K562 (cell line): ENCODE measurements around the gene HSD17B8. TPM values are rescaled to one million over a fixed set of nuclear protein-coding genes. Genes with fewer than 3 reads are reported as not detected.

Experiments
- FOSL1 ChIP-seq: fragments of 200-800 bp; sonication (Bioruptor generic); conservative IDR thresholded peaks from 2 replicates; pipeline ENCODE4 v1.6.1; 2016; ENCODE audit warnings: missing genetic modification characterization, missing compliant biosample characterization
- HDAC6 ChIP-seq: IDR thresholded peaks from 2 replicates; pipeline ENCODE4 v1.6.1; 2012; ENCODE audit warnings: low read depth, mild to moderate bottlenecking, control low read depth, inconsistent platforms, low read length, moderate library complexity
- ILF3 ChIP-seq: fragments of 450-650 bp; IDR thresholded peaks from 2 replicates; pipeline ENCODE4 v1.6.1; 2018; ENCODE audit warnings: antibody characterized with exemption, mild to moderate bottlenecking, moderate library complexity, borderline replicate concordance
- MAFK ChIP-seq: IDR thresholded peaks from 2 replicates; pipeline ENCODE4 v1.6.1; 2011; ENCODE audit warnings: low read length, improper control_type of control experiment
- SREBF2 ChIP-seq: sonication (generic); formaldehyde crosslinking; IDR thresholded peaks from 2 replicates; pipeline ENCODE4 v1.4.0; 2020; ENCODE audit warnings: mild to moderate bottlenecking, missing genetic modification reagents
- TAF1 ChIP-seq: IDR thresholded peaks from 2 replicates; pipeline ENCODE4 v1.6.1; 2011; ENCODE audit warnings: mild to moderate bottlenecking, low read length, moderate library complexity; ENCODE audit not compliant: insufficient read depth, control insufficient read depth, severe bottlenecking; ENCODE audit errors: extremely low read depth
- ZFP36 ChIP-seq: fragments of 150-350 bp; IDR thresholded peaks from 2 replicates; pipeline ENCODE4 v1.6.1; 2018; ENCODE audit warnings: low read length, low read depth; ENCODE audit not compliant: partially characterized antibody
- ZNF347 ChIP-seq: fragments of 450-650 bp; formaldehyde crosslinking; IDR thresholded peaks from 2 replicates; pipeline ENCODE4 v1.4.0; 2020; ENCODE audit warnings: low read depth, mild to moderate bottlenecking, moderate library complexity
- ZZZ3 ChIP-seq: fragments of 450-650 bp; IDR thresholded peaks from 2 replicates; pipeline ENCODE4 v1.6.1; 2016; ENCODE audit warnings: antibody characterized with exemption, mild to moderate bottlenecking, moderate library complexity
- polyA plus RNA-seq, 8 experiments: library from polyadenylated mRNA; depleted of rRNA in 4 of 8; stranded (reverse) in 5 of 8; unstranded in 3 of 8; fragments of >200 nt; fragmentation: Nextera tagmentation in 2 of 8; fragmentation: Illumina TruSeq in 1 of 8; extraction: Ambion mirVana in 2 of 8; extraction: Trizol in 1 of 8; gene quantifications; 2 replicates each; pipeline versions ENCODE4 v1.2.1 to v1.2.3, GENCODE V29; 2011 to 2014; ENCODE audit warnings: inconsistent platforms in 1 of 8, missing spikeins in 1 of 8
- total RNA-seq, 7 experiments: library from RNA; depleted of rRNA in 6 of 7; stranded (reverse); fragments of >200 nt in 6 of 7; fragmentation: Illumina TruSeq in 2 of 7; extraction: Trizol in 2 of 7; gene quantifications; 2 replicates each; pipeline versions ENCODE4 v1.2.1 to v1.2.3, GENCODE V29; 2011 to 2021; ENCODE audit warnings: low replicate concordance in 1 of 7
- TF ChIP-seq, protein P1 (sequence below): IDR thresholded peaks from 3 replicates; pipeline ENCODE4 v1.6.1; 2011; ENCODE audit warnings: borderline replicate concordance, mild to moderate bottlenecking, moderate library complexity; ENCODE audit not compliant: insufficient read length; ENCODE audit errors: extremely low read depth
- TF ChIP-seq, protein P2 (sequence below), 2 experiments: fragments of 150-350 bp in 1 of 2; IDR thresholded peaks; 2 replicates each; pipeline ENCODE4 v1.6.1; 2012 to 2016; ENCODE audit warnings: low read depth in 2 of 2, low read length in 2 of 2, mild to moderate bottlenecking in 1 of 2, moderate library complexity in 1 of 2
- TF ChIP-seq, protein P3 (sequence below): IDR thresholded peaks from 3 replicates; pipeline ENCODE4 v1.6.1; 2011; ENCODE audit warnings: borderline replicate concordance, mild to moderate bottlenecking; ENCODE audit not compliant: insufficient read length, insufficient read depth
- TF ChIP-seq, protein P4 (sequence below): fragments of 200-800 bp; sonication (Bioruptor generic); IDR thresholded peaks from 2 replicates; pipeline ENCODE4 v1.6.1; 2017; ENCODE audit warnings: missing genetic modification characterization, missing compliant biosample characterization
- TF ChIP-seq, protein P5 (sequence below), 2 experiments: IDR thresholded peaks; 2 replicates each; pipeline ENCODE4 v1.6.1; 2011; ENCODE audit warnings: borderline replicate concordance in 1 of 2, control low read depth in 1 of 2, low read depth in 1 of 2, low read length in 1 of 2, mild to moderate bottlenecking in 1 of 2, mixed read lengths in 1 of 2, moderate library complexity in 1 of 2; ENCODE audit not compliant: insufficient read depth in 1 of 2, insufficient read length in 1 of 2, poor library complexity in 1 of 2, severe bottlenecking in 1 of 2; ENCODE audit errors: extremely low read depth in 1 of 2

The HSD17B8 gene
- total and polyA plus RNA-seq, 9 of the 15 experiments (the other 6 are each of a cell fraction or from before 2014, with no cell fraction given) = 3.7 to 35.2 (median 14.2) TPM

DNA sequence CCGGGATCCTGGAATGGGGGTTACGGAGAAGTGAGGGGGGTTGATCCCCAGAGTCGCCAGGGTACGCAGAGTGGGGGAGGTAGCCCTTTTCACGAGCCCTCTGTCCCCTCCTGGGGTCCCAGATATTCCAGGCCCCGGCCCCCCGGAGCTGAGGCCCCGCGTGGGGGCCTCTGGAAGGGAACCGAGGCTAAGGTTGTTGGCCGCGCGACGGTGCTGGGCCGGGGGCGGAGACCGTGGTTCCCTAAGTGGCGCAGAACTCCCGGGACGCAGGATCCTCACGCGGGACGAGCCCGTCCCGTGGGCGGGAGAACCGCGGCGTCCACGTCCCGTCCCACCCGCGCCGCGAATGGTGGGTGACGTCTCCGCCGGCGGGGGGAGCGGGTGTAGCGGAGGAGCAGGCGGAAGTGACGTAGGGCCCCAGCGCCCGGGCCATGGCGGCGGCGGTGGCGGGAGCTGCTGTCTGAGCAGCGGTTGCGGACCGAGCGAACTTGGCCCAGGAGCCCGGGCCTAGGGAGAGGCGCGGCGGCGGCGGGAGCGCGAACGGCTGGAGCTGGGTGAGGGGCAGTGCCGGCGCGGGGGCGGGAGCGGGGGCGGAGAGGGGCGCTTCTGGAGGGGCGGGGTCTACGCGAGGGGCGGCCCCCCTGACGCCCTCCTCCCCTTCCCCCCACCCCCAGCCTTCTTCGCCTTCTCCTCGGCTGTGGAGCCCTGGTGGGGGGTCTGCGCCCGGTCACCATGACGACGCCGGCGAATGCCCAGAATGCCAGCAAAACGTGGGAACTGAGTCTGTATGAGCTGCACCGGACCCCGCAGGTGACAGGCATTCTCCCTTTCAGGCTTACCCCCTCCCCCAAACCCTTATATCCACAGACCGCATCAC, 3.9 kb downstream of the HSD17B8 start, which contains the start of gene RING1 (continued):
- TF ChIP-seq, protein P1, sequence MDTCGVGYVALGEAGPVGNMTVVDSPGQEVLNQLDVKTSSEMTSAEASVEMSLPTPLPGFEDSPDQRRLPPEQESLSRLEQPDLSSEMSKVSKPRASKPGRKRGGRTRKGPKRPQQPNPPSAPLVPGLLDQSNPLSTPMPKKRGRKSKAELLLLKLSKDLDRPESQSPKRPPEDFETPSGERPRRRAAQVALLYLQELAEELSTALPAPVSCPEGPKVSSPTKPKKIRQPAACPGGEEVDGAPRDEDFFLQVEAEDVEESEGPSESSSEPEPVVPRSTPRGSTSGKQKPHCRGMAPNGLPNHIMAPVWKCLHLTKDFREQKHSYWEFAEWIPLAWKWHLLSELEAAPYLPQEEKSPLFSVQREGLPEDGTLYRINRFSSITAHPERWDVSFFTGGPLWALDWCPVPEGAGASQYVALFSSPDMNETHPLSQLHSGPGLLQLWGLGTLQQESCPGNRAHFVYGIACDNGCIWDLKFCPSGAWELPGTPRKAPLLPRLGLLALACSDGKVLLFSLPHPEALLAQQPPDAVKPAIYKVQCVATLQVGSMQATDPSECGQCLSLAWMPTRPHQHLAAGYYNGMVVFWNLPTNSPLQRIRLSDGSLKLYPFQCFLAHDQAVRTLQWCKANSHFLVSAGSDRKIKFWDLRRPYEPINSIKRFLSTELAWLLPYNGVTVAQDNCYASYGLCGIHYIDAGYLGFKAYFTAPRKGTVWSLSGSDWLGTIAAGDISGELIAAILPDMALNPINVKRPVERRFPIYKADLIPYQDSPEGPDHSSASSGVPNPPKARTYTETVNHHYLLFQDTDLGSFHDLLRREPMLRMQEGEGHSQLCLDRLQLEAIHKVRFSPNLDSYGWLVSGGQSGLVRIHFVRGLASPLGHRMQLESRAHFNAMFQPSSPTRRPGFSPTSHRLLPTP = no peak
- TF ChIP-seq, protein P2, sequence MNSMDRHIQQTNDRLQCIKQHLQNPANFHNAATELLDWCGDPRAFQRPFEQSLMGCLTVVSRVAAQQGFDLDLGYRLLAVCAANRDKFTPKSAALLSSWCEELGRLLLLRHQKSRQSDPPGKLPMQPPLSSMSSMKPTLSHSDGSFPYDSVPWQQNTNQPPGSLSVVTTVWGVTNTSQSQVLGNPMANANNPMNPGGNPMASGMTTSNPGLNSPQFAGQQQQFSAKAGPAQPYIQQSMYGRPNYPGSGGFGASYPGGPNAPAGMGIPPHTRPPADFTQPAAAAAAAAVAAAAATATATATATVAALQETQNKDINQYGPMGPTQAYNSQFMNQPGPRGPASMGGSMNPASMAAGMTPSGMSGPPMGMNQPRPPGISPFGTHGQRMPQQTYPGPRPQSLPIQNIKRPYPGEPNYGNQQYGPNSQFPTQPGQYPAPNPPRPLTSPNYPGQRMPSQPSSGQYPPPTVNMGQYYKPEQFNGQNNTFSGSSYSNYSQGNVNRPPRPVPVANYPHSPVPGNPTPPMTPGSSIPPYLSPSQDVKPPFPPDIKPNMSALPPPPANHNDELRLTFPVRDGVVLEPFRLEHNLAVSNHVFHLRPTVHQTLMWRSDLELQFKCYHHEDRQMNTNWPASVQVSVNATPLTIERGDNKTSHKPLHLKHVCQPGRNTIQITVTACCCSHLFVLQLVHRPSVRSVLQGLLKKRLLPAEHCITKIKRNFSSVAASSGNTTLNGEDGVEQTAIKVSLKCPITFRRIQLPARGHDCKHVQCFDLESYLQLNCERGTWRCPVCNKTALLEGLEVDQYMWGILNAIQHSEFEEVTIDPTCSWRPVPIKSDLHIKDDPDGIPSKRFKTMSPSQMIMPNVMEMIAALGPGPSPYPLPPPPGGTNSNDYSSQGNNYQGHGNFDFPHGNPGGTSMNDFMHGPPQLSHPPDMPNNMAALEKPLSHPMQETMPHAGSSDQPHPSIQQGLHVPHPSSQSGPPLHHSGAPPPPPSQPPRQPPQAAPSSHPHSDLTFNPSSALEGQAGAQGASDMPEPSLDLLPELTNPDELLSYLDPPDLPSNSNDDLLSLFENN (IDR thresholded peaks at IDR 0.05; ENCODE audit: low read depth in 2 of 2, low read length in 2 of 2) = peak in 1 of 2 experiments; percentile 40; a peak in 1 of 4 replicates
- TF ChIP-seq, protein P3, sequence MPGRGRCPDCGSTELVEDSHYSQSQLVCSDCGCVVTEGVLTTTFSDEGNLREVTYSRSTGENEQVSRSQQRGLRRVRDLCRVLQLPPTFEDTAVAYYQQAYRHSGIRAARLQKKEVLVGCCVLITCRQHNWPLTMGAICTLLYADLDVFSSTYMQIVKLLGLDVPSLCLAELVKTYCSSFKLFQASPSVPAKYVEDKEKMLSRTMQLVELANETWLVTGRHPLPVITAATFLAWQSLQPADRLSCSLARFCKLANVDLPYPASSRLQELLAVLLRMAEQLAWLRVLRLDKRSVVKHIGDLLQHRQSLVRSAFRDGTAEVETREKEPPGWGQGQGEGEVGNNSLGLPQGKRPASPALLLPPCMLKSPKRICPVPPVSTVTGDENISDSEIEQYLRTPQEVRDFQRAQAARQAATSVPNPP = no peak
- TF ChIP-seq ZZZ3 (no peak), ILF3 (no peak; the same call in 1 of the 2 replicates), ZNF347 (CRISPR knock-in tag) (no peak), ZFP36 (no peak), TAF1 (peak; percentile 90), MAFK (no peak), SREBF2 (CRISPR knock-in tag) (no peak), HDAC6 (no peak), FOSL1 (peak; percentile 62)
- TF ChIP-seq, protein P4, sequence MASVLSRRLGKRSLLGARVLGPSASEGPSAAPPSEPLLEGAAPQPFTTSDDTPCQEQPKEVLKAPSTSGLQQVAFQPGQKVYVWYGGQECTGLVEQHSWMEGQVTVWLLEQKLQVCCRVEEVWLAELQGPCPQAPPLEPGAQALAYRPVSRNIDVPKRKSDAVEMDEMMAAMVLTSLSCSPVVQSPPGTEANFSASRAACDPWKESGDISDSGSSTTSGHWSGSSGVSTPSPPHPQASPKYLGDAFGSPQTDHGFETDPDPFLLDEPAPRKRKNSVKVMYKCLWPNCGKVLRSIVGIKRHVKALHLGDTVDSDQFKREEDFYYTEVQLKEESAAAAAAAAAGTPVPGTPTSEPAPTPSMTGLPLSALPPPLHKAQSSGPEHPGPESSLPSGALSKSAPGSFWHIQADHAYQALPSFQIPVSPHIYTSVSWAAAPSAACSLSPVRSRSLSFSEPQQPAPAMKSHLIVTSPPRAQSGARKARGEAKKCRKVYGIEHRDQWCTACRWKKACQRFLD (CRISPR knock-in tag) = peak; percentile 87
- TF ChIP-seq, protein P5, sequence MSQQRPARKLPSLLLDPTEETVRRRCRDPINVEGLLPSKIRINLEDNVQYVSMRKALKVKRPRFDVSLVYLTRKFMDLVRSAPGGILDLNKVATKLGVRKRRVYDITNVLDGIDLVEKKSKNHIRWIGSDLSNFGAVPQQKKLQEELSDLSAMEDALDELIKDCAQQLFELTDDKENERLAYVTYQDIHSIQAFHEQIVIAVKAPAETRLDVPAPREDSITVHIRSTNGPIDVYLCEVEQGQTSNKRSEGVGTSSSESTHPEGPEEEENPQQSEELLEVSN (IDR thresholded peaks at IDR 0.05; ENCODE audit: borderline replicate concordance in 1 of 2, extremely low read depth in 1 of 2, insufficient read depth in 1 of 2, insufficient read length in 1 of 2, low read depth in 1 of 2, low read length in 1 of 2, poor library complexity in 1 of 2, severe bottlenecking in 1 of 2) = peak; percentile 73 to 76
